Measurements from ENCODE around the gene RBPJ.
A peak's percentile ranks its signal among the peaks of the same experiment; 100 is the strongest.

RBPJ gene

DNA sequence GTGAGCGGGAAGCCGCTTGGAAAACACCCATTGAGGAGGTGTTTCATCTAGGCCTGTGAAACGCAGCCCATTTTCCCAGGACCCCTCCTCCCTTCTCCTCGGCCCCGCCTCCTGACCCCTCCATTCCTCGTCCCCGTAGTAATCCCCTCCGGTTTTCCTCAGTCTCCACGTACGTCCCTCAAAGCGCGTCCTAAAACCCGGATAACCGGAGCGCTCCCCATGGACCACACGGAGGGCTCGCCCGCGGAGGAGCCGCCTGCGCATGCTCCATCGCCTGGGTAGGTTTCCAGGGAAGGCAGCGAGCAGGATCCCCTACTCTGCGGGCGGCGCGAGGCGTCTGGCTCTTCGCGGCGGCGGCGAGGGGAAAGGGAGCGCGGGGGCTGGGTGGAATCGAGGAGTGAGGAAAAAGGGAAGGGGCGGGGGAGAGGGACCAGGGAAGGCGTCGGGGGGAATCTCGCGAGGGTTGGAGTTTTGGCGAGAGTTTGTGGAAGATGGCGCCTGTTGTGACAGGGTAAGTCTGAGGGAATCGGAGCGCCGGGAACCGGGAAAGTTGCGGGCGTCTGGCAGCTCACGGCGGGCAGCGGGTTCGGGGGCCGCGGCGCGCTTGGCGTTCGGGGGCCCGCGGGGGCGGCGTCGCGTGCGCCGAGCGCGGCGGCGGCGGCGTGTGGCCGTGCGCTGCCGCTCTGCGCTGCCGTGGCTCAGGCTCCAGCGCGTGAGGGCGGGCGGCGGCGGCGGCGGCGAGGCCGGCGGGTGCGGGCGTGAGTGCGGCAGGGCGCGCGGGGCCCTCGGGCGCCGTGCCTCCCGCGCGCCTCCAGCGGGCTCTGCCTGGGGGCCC lies at the start of gene RBPJ:
Gene RBPJ, plus strand, starts transcription at position 477 of the 835 bp plus-strand sequence. Its CDS starts 15 bp downstream, at position 492.
- peak; percentile 98 for DNase-seq

DNA sequence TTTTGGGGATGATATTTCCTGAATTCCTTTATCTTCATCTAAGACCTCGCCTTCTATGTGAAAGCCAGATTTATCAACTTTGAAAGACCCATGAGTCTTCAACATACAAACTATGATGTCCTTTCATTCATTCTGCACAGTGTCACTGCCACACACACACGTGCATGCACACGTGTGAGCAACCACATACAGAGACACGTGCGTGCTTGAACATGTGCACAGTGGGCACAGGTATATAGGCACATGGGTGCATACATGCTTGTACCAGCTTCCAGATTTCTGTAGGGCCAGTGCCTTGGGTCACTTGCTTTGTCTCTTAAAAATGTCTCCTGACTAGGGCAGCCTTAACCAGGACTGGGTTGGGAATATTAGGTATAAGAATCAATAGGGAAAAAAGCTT lies 49.1 kb upstream of the RBPJ start:
- no peak for DNase-seq

GRCh38 chr4:26272654-26273615 lies 47.9 kb upstream of the RBPJ start:
- no peak for DNase-seq

- DNase-seq, result no peak
Observed at GRCh38 chr4:26273616-26273980, 47.2 kb upstream of the RBPJ start.

DNA sequence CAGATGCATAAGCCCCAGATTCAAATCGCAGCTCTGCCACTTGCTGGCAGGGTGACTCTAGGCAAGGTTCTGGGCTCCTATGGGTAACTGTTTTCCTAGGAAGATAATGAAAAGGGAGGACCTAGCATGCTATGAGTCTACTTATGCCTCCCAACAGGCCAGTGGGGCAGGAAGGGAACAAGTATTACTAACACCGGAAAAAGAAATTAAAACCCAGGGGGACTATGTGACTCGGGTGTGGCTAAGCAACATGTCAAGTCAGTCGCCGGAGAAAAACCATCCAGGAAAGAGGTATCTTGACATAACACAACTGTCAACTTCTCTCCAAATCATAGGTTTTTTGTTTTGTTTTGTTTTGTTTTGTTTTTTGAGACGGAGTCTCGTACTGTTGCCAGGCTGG lies 45.5 kb upstream of the RBPJ start:
- no peak for DNase-seq

DNA sequence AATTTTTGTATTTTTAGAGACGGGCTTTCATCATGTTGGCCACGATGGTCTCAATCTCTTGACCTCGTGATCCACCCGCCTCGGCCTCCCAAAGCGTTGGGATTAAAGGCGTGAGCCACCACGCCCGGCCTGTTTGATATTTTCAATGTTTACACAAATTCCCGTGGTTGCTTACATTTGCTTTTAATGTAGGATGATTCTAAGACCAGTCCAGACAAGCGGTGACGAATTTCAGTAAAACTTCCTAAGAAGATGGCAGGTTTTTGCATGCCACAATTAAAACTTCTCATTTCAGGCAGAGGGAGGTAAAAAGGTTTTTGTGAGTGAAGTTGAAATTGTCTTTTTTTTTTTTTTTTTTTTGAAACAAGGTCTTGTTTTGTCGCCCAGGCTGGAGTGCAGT lies 41.4 kb upstream of the RBPJ start:
- DNase-seq, result no peak

GRCh38 chr4:26281881-26282280 lies 38.9 kb upstream of the RBPJ start:
- DNase-seq, result no peak

DNA sequence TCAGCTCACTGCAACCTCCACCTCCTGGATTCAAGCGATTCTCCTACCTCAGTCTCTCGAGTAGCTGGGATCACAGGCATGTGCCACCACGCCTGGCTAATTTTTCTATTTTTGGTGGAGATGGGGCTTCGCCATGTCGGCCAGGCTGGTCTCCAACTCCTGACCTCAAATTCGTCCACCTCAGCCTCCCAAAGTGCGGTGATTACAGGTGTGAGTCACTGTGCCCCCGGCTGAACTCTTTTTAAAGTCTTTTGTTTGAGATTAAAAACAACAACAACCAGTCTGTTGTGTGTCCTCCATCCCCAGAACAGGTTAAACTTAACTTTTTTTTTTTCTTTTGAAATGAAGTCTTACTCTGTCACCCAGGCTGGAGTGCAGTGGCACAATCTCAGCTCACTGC lies 36.3 kb upstream of the RBPJ start:
- no peak for DNase-seq

DNA sequence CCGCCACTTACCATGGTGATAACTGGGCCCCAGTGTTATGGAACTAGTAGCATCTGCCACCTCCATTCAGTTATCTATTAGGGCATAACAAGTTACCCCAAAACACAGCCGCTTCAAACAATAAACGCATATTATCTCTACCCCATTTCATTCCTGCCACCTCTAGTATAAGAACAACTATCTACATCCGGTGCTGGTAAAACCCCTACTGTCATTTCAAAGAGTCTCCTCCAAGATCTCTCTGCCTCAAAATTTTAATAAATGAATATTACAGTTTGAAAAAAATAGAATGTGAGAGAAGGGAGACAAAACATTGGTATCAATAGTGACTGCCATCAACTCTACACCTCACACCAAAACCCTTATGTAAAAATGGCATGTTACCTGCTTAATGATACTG lies 35.5 kb upstream of the RBPJ start:
- no peak for DNase-seq

- no peak for DNase-seq
Observed at GRCh38 chr4:26287756-26288155, 33.1 kb upstream of the RBPJ start.

DNA sequence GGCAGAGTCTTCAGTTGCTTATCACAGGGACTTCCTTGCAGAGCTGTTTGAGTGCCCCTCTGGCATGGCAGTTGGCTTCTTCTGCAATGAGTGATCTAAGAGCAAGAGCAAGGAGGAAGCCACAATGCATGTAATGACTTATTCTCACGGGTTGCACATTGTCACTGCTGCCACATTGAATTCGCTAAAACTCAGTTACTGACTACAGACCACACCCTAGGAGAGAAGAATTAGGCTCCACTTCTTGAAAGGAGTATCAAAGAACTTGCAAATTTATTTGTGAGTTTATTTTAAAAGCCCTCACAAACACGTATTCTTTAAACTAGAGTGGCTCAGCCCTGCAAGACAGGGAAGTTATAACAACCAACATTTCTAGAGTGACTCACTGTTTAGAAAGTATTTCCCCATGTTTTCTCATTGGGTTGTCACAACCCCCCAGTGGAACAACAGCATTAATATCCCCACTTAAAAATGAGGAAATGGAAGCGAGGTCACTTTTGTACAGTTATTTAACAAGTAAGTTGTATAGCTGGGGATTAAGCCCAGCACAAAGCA lies 32.4 kb upstream of the RBPJ start:
- DNase-seq, result no peak

GRCh38 chr4:26289401-26289800 lies 31.4 kb upstream of the RBPJ start:
- no peak for DNase-seq

GRCh38 chr4:26290321-26290720 lies 30.5 kb upstream of the RBPJ start:
- DNase-seq, result no peak

GRCh38 chr4:26294904-26295303 lies 25.9 kb upstream of the RBPJ start:
- no peak for DNase-seq

DNA sequence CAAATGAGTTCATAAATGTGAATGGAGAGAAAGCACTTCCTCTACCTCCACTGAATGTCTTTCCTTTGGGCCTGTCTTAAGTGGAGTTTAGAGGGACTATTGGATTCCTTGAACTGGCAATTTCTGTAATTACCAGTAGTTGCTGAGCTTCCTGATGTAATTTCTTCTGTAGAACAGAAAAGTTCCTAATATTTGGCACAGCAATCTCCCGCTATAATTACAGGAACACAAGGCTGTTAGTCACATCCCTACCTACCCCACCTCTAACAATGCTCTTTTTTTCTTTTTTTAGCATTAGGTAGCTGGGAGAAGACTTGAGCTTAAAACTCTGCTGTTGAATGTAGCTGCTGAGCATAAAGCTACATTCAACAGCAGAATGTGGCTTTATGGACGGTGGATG lies 24.8 kb upstream of the RBPJ start:
- DNase-seq, result no peak

GRCh38 chr4:26296514-26296913 lies 24.3 kb upstream of the RBPJ start:
- no peak for DNase-seq

DNA sequence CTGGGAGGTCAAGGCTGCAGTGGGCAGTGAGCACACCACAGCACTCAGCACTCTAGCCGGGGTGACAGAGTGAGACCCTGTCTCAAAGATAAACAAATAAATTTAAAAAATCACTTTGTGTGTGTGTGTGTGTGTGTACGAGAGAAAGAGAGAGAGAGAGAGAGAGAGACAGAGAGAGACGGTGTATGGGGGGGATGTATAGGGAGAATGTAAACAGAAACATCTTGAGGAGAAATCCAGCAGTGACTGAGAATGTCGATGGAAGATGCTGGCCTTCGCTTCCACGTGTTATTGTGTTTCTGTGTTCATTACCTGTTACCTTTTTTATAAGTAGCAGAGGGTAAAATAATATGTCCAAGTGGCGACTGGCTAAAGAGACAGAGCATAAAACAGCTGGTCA lies 23.6 kb upstream of the RBPJ start:
- no peak for DNase-seq

GRCh38 chr4:26298198-26298947 lies 22.4 kb upstream of the RBPJ start:
- DNase-seq, result no peak

DNA sequence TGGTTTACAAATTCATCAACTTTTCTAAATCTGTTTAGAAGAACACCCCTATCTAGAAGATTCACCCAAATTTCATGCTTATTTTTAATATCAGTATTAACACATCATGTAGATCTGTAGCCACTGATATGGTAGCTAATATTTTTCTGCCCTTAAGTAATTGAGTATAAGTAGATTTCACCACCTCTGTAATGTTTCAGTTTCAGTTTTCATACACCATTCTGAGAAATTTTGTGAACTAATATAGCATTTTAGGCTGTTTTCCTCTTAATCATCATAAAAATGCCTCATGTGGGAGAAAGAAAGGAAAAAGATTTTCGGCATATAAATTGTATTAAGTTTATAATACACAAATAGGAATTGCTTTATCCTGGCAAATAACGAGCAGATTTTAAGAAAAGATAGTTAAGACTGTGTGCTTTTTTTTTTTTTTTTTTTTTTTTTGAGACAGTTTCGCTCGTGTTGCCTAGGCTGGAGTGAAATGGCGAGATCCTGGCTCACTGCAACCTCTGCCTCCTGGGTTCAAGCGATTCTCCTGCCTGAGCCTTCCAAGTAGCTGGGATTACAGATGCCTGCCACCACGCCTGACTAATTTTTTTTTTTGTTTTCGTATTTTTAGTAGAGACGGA lies 21.4 kb upstream of the RBPJ start:
- DNase-seq, result no peak

DNA sequence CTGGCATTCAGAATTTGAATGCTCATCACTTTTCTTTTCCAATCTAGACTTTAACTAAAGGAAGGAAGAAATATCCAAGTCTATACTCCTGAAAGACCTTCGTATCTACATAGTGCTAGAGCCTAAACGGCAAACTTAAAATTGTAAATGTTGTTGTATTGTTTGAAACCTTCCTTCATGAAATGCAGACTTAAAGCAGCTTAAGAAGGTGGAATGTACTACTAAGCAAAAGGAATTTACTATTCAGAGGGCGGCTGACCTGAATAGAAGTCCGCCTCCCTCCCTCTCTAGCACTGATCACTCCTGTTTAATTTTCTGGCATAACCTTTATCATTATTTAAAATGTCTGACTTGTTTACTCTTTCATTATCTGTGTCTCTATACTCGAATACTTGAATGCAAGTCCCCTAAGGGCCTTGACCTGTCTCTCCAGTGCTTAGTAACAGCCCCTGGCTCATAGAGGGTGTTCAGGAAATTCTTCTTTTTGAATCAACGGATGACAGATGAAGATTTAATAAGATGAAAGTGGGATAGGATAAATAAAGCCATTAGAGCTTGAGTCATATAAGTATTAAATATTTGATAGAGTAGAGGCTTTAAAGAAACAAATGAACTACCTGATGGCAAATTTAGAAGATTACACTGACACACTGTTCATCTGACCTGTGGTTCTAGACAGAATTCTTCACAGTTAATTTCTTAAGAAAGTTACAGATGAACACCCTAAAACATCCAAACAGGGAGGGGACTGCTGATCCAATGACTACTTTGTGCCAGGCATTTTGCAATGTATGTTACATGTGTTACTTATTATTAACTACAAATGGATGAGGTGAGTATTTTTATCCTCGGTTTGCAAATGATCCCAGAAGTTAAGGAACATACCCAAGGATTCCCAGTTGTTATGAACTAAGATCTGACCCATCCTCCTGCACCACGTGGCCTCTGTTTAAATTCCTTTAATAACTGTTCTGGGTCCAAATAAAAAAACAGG lies 20.2 kb upstream of the RBPJ start:
- DNase-seq, result no peak

All from NCI-H1092 treated with DMSO at 0.1 percent for 48 hours (cell line).